OCI-LY7 (cell line): ENCODE results near the gene TBCCD1. TPM values are rescaled to one million over a fixed set of nuclear protein-coding genes. Genes with fewer than 3 reads are reported as not detected.

Experiments used
- Bru-seq: library from RNA; stranded (reverse); fragments of 400-500 nt; gene quantifications from one replicate; lab custom pipeline; 2021; lab: Mats Ljungman, UMichigan
- BruChase-seq, 2 experiments: library from RNA; stranded (reverse); fragments of 400-500 nt; gene quantifications; one replicate each; lab custom pipeline; 2021; lab: Mats Ljungman, UMichigan
- BruUV-seq: library from RNA; stranded (reverse); fragments of 400-500 nt; replicated peaks from 2 replicates; lab custom pipeline; 2021; lab: Mats Ljungman, UMichigan
- CTCF ChIA-PET: fragments of 300-600 bp; sonication (Branson Sonifier 250); formaldehyde crosslinking; loops from one replicate; lab custom pipeline; 2022; ENCODE audit warnings: antibody characterized with exemption; ENCODE audit not compliant: unreplicated experiment; lab: Charles Lee
- POLR2A ChIA-PET: fragments of 300-600 bp; sonication (Branson Sonifier 250); formaldehyde crosslinking; loops from one replicate; lab custom pipeline; 2022; ENCODE audit warnings: antibody characterized with exemption; lab: Charles Lee
- DNase-seq: peaks from one replicate; pipeline ENCODE4 v3.0.0-alpha.2; 2015; ENCODE audit warnings: low spot score
- H2AFZ ChIP-seq: fragments of 200-600 bp; sonication (generic), shearing (Covaris generic); 2 replicates; pipeline ENCODE4 v1.6.1; 2014; ENCODE audit warnings: mild to moderate bottlenecking, antibody characterized with exemption, low read length, moderate library complexity
- H3K27ac ChIP-seq: fragments of 200-600 bp; sonication (generic); 2 replicates; pipeline ENCODE4 v1.5.1; 2014; ENCODE audit warnings: mixed run types, low read depth, mild to moderate bottlenecking, moderate library complexity, low read length, inconsistent platforms; ENCODE audit not compliant: poor library complexity, severe bottlenecking
- H3K36me3 ChIP-seq: fragments of 200-600 bp; sonication (generic); 2 replicates; pipeline ENCODE4 v1.6.1; 2014; ENCODE audit warnings: mild to moderate bottlenecking, antibody characterized with exemption, low read length, moderate library complexity, mixed read lengths; ENCODE audit not compliant: insufficient read depth
- H3K4me1 ChIP-seq: fragments of 200-600 bp; sonication (generic); 2 replicates; pipeline ENCODE4 v1.5.1; 2014; ENCODE audit warnings: mild to moderate bottlenecking, low read length; ENCODE audit not compliant: insufficient read depth, poor library complexity, severe bottlenecking
- H3K4me2 ChIP-seq: fragments of 200-600 bp; sonication (generic); 2 replicates; pipeline ENCODE4 v1.6.1; 2014; ENCODE audit warnings: mild to moderate bottlenecking, low read length
- H3K4me3 ChIP-seq: fragments of 200-600 bp; sonication (generic); 2 replicates; pipeline ENCODE4 v1.5.1; 2014; ENCODE audit warnings: mild to moderate bottlenecking, low read depth, low read length; ENCODE audit not compliant: poor library complexity, severe bottlenecking
- H3K79me2 ChIP-seq: fragments of 200-600 bp; sonication (generic); 2 replicates; pipeline ENCODE4 v1.6.1; 2016; ENCODE audit warnings: low read depth, mild to moderate bottlenecking, low read length, moderate library complexity, mixed read lengths; ENCODE audit not compliant: insufficient read depth
- H3K9me2 ChIP-seq: fragments of 200-600 bp; sonication (generic); 2 replicates; pipeline ENCODE4 v1.6.1; 2016; ENCODE audit warnings: mild to moderate bottlenecking, low read length, mixed read lengths; ENCODE audit not compliant: insufficient read depth
- H3K9me3 ChIP-seq: fragments of 200-600 bp; sonication (generic); 2 replicates; pipeline ENCODE4 v1.6.1; 2014; ENCODE audit warnings: mild to moderate bottlenecking, mixed run types, low read length, mixed read lengths
- H4K20me1 ChIP-seq: fragments of 200-600 bp; sonication (generic); 2 replicates; pipeline ENCODE4 v1.6.1; 2014; ENCODE audit warnings: mild to moderate bottlenecking, antibody characterized with exemption, low read length, moderate library complexity, mixed read lengths; ENCODE audit not compliant: insufficient read depth
- EZH2phosphoT487 ChIP-seq: fragments of 200-600 bp; sonication (generic); IDR thresholded peaks from 2 replicates; pipeline ENCODE4 v1.6.1; 2018; ENCODE audit warnings: low read depth, borderline replicate concordance, mild to moderate bottlenecking, mixed run types, antibody characterized with exemption, low read length, moderate library complexity, mixed read lengths
- intact Hi-C: fragments of 100-400 bp; cut with micrococcal nuclease; formaldehyde crosslinking; loops from one replicate; pipeline ENCODE4 v1.10.0; 2022; ENCODE audit not compliant: unreplicated experiment
- long read RNA-seq: library from polyadenylated mRNA; stranded (forward); transcript quantifications from one replicate; pipeline ENCODE4 v2.0.0, GENCODE V29; 2022
- total RNA-seq, 2 experiments: library from RNA; depleted of rRNA in 1 of 2; stranded (reverse); fragments of >200 nt in 1 of 2; shearing (Covaris generic) in 1 of 2; gene quantifications; 2 replicates each; pipeline ENCODE4 v1.2.3, GENCODE V29; 2014 to 2022
- TF ChIP-seq, protein P1 (sequence below): fragments of 200-600 bp; sonication (generic); conservative IDR thresholded peaks from 2 replicates; pipeline ENCODE4 v1.5.1; 2014; ENCODE audit warnings: mild to moderate bottlenecking, antibody characterized with exemption, low read length, moderate library complexity, mixed read lengths

The TBCCD1 gene, protein sequence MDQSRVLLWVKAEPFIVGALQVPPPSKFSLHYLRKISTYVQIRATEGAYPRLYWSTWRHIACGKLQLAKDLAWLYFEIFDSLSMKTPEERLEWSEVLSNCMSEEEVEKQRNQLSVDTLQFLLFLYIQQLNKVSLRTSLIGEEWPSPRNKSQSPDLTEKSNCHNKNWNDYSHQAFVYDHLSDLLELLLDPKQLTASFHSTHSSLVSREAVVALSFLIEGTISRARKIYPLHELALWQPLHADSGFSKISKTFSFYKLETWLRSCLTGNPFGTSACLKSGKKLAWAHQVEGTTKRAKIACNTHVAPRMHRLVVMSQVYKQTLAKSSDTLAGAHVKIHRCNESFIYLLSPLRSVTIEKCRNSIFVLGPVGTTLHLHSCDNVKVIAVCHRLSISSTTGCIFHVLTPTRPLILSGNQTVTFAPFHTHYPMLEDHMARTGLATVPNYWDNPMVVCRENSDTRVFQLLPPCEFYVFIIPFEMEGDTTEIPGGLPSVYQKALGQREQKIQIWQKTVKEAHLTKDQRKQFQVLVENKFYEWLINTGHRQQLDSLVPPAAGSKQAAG
- total RNA-seq (2014; rRNA removed; shearing (Covaris generic)) = 24.2 and 27.0 TPM in 2 replicates
- total RNA-seq (2022) = 21.3 and 21.9 TPM in 2 replicates
- Bru-seq, nascent RNA = percentile 74 among the genes with signal in this experiment
- BruChase-seq, experiment 1, labeled RNA remaining after a 6-hour chase = percentile 63 among the genes with signal in this experiment
- percentile 75 among the genes with signal in this experiment for BruChase-seq, experiment 2, labeled RNA remaining after a 2-hour chase
- long read RNA-seq, transcript TBCCD1-201 (8 exons, 2,441 nt) = major isoform, 32 of 45 reads
- long read RNA-seq, partial matches to known transcripts = 3 of 45 reads
- long read RNA-seq, other reads (novel, unspliced or antisense) = 6 of 45 reads

DNA sequence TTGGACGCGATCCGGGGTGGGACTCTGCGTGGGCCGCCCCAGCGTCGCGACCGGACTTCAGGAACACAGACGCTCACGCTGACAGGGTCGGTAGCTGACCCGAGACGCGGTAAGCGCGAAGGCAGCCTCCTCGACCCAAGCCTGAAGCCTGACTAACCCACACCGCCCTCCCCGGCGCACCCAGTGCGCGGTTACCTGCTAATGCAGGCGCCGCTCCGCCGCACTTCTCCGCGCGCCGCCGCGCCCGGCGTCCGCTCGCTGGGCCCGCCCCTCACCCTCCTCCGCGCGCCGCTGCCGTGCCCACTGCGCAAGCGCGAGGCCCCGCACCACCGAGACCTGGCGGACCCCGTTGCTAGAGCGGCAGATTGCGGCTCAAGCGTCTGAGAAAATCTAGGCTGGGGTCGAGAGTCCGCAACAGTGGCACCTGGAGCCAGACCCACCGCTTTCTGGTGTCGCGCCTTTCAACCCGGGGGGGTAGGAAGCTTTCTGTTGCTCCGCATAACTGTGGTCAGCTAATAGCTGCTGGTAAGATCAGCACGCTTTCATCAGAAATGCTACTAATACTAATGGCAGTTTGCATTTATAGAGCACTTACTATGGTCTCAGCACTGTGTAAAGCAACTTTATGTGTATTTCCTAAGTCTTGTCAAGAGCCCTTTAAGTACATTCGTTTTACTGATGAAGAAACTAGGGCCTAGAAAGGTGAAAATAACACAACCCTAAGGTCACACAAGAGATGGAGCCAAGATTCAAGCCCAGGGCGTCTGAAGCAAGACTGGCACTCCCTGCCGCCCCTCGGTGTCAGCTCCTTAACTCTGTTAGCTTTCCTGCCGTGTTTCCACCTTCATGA, at the start of gene TBCCD1:
Gene TBCCD1 (minus strand): TSS at position 268 of the 850 bp plus-strand sequence. CDS start 3,010 bp downstream, outside the sequence.
- ChIA-PET POLR2A (interaction anchor here (0.6 to 1.7 kb wide), 12 partner anchors 10 to 1183 kb away, joined by 3 to 6 read pairs (median 4); partner anchors contain the start of gene EIF4A2), CTCF (interaction anchor here (0.8 to 1.3 kb wide), 2 partner anchors 33 to 49 kb away, joined by 3 read pairs; no protein-coding TSS in a partner anchor)
- Histone ChIP-seq H3K4me2 (peak within 1 kb of the TSS; percentile 100), H2AFZ (peak within 1 kb of the TSS; percentile 97), H3K9me2 (no peaks in the 10 kb centered on the region), H3K4me1 (peaks cover 27% of the 10 kb centered on the region), H3K27ac (peak within 1 kb of the TSS; percentile 79), H3K9me3 (no peaks in the 10 kb centered on the region), H3K4me3 (peak within 1 kb of the TSS; percentile 80), H3K36me3 (peaks cover 26% of the 10 kb centered on the region), H4K20me1 (no peaks in the 10 kb centered on the region), H3K79me2 (peaks cover 60% of the 10 kb centered on the region)
- no peak for TF ChIP-seq EZH2phosphoT487
- TF ChIP-seq, protein P1, sequence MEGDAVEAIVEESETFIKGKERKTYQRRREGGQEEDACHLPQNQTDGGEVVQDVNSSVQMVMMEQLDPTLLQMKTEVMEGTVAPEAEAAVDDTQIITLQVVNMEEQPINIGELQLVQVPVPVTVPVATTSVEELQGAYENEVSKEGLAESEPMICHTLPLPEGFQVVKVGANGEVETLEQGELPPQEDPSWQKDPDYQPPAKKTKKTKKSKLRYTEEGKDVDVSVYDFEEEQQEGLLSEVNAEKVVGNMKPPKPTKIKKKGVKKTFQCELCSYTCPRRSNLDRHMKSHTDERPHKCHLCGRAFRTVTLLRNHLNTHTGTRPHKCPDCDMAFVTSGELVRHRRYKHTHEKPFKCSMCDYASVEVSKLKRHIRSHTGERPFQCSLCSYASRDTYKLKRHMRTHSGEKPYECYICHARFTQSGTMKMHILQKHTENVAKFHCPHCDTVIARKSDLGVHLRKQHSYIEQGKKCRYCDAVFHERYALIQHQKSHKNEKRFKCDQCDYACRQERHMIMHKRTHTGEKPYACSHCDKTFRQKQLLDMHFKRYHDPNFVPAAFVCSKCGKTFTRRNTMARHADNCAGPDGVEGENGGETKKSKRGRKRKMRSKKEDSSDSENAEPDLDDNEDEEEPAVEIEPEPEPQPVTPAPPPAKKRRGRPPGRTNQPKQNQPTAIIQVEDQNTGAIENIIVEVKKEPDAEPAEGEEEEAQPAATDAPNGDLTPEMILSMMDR = no peak
- intact Hi-C loops = loop anchor here (5.0 kb wide), 2 partner anchors 240 to 630 kb away; partner anchors contain the start of genes RFC4 and TRA2B
- DNase-seq = peak; percentile 94
- BruUV-seq = TSS peak; percentile 74

DNA sequence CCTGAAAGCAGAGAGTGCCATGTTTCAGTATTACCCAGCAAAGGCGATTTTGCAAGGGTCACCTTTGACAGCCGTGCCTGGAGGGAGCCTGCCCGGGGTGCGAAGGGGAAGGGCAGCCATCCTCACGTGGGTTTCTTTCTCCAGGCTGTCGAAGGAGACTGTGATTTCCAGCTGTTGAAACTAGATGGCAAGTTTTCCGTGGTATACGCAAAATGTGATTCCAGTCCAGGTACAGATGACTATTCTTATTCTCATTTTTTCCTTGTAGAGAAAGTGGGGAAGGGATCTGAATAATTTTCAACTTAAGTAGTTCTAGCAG, 49.1 kb upstream of the TBCCD1 start:
- Histone ChIP-seq H2AFZ (no peak overlapping the region), H3K4me2 (no peak overlapping the region), H3K9me3 (no peaks in the 10 kb centered on the region), H4K20me1 (no peaks in the 10 kb centered on the region), H3K9me2 (no peaks in the 10 kb centered on the region), H3K79me2 (no peaks in the 10 kb centered on the region), H3K4me3 (no peak overlapping the region), H3K27ac (no peak overlapping the region), H3K4me1 (peaks cover 18% of the 10 kb centered on the region), H3K36me3 (no peaks in the 10 kb centered on the region)
- no peak for DNase-seq
- TF ChIP-seq, protein P1 = no peak
- no peak for TF ChIP-seq EZH2phosphoT487
- BruUV-seq = no TSS peak
- CTCF ChIA-PET = interaction anchor here (1.0 kb wide), 2 partner anchors 49 kb away, joined by 3 read pairs; no protein-coding TSS in a partner anchor
- POLR2A ChIA-PET = interaction anchor here (0.5 to 1.5 kb wide), 6 partner anchors 21 to 191 kb away, joined by 3 to 5 read pairs (median 4); no protein-coding TSS in a partner anchor
- intact Hi-C loops = loop anchor here (5.0 kb wide), 2 partner anchors 141 to 551 kb away; no protein-coding TSS in a partner anchor
